HCT116 (cell line): ENCODE measurements around the gene SUN2. TPM values are rescaled to one million over a fixed set of nuclear protein-coding genes. Genes with fewer than 3 reads are reported as not detected.

Source experiments
- ATAC-seq: fragments of 200-7000 bp; cut with Tn5 transposase; 2 replicates; pipeline ENCODE4 v1.9.1; 2020; ENCODE audit warnings: mild to moderate bottlenecking, moderate library complexity
- BruUV-seq: library from RNA; stranded (reverse); fragments of 400-500 nt; replicated peaks from 2 replicates; lab custom pipeline; 2021; lab: Mats Ljungman, UMichigan
- CTCF ChIA-PET: fragments of 300-600 bp; sonication (Branson Sonifier 250); formaldehyde crosslinking; loops from one replicate; lab custom pipeline; 2021; ENCODE audit warnings: antibody characterized with exemption; lab: Charles Lee
- POLR2A ChIA-PET: fragments of 300-600, 350-600 bp; sonication (Branson Sonifier 250); formaldehyde crosslinking; loops from one replicate; lab custom pipeline; 2021; ENCODE audit warnings: antibody characterized with exemption; lab: Charles Lee
- RAD21 ChIA-PET, 2 experiments: fragments of 300-600 bp; sonication (Branson Sonifier 250); formaldehyde crosslinking; loops; one replicate each; lab custom pipeline; 2023; ENCODE audit warnings: low total read pairs in 2 of 2; ENCODE audit not compliant: uncharacterized antibody in 2 of 2, unreplicated experiment in 2 of 2, low non-redundant PET in 1 of 2; lab: Charles Lee
- DNase-seq: peaks from one replicate; pipeline ENCODE4 v3.0.0-alpha.2; 2010; ENCODE audit warnings: low read depth, low spot score
- H2AFZ ChIP-seq: fragments of 200-600 bp; shearing (Covaris generic), sonication (generic); 2 replicates; pipeline ENCODE4 v1.6.1; 2017; ENCODE audit warnings: low read depth, mixed run types, mixed read lengths, antibody characterized with exemption, low read length; ENCODE audit not compliant: poor library complexity, severe bottlenecking
- H3K27ac ChIP-seq: 2 replicates; pipeline ENCODE4 v1.5.1; 2012; ENCODE audit warnings: low read depth, low read length
- H3K27me3 ChIP-seq: fragments of 200-600 bp; sonication (generic); 2 replicates; pipeline ENCODE4 v1.6.1; 2016; ENCODE audit warnings: mixed run types, low read length, mixed read lengths; ENCODE audit not compliant: insufficient read depth
- H3K36me3 ChIP-seq, 2 experiments: fragments of 200-500 bp in 1 of 2; fragments of 200-600 bp in 1 of 2; sonication (Bioruptor generic) in 1 of 2; sonication (generic) in 1 of 2; 2 replicates each; pipeline versions ENCODE4 v1.5.1 to v1.6.1; 2014 to 2016; ENCODE audit warnings: low read length in 2 of 2, inconsistent platforms in 1 of 2, mixed read lengths in 1 of 2, mixed run types in 1 of 2; ENCODE audit not compliant: insufficient read depth in 2 of 2, control insufficient read depth in 1 of 2
- H3K4me1 ChIP-seq, 2 experiments: fragments of 200-600 bp in 1 of 2; sonication (generic) in 1 of 2; 2 replicates each; pipeline versions ENCODE4 v1.5.1 to v1.6.1; 2012 to 2017; ENCODE audit warnings: low read length in 2 of 2, inconsistent platforms in 1 of 2, mild to moderate bottlenecking in 1 of 2, mixed read lengths in 1 of 2, mixed run types in 1 of 2, moderate library complexity in 1 of 2; ENCODE audit not compliant: insufficient read depth in 2 of 2, control insufficient read depth in 1 of 2
- H3K4me2 ChIP-seq: fragments of 200-600 bp; sonication (generic); 2 replicates; pipeline ENCODE4 v1.6.1; 2017; ENCODE audit warnings: mixed run types, low read length, mixed read lengths
- H3K4me3 ChIP-seq, 2 experiments: fragments of 200-600 bp in 1 of 2; sonication (generic) in 1 of 2; replicated peaks in 1 of 2; 2 replicates each; pipeline ENCODE4 v1.5.1; 2011 to 2016; ENCODE audit warnings: low read length in 2 of 2, control low read depth in 1 of 2, low read depth in 1 of 2, mild to moderate bottlenecking in 1 of 2, mixed read lengths in 1 of 2, mixed run types in 1 of 2
- H3K79me2 ChIP-seq: fragments of 200-600 bp; sonication (generic); 2 replicates; pipeline ENCODE4 v1.6.1; 2017; ENCODE audit warnings: mild to moderate bottlenecking, mixed run types, low read length, moderate library complexity, mixed read lengths; ENCODE audit not compliant: insufficient read depth
- H3K9ac ChIP-seq: fragments of 200-600 bp; sonication (generic); 2 replicates; pipeline ENCODE4 v1.6.1; 2016; ENCODE audit warnings: low read length, mixed read lengths
- H3K9me2 ChIP-seq: fragments of 200-600 bp; sonication (generic), shearing (Covaris generic); 2 replicates; pipeline ENCODE4 v1.6.1; 2017; ENCODE audit warnings: mixed run types, mild to moderate bottlenecking, moderate library complexity; ENCODE audit not compliant: insufficient read depth
- H3K9me3 ChIP-seq, 2 experiments: fragments of 200-500 bp in 1 of 2; fragments of 200-600 bp in 1 of 2; sonication (Bioruptor generic) in 1 of 2; sonication (generic) in 1 of 2; 2 replicates each; pipeline ENCODE4 v1.6.1; 2014 to 2017; ENCODE audit warnings: low read length in 2 of 2, mixed read lengths in 2 of 2, inconsistent platforms in 1 of 2, low read depth in 1 of 2, mild to moderate bottlenecking in 1 of 2, mixed run types in 1 of 2, moderate library complexity in 1 of 2; ENCODE audit not compliant: control insufficient read depth in 1 of 2, insufficient read depth in 1 of 2
- H4K20me1 ChIP-seq: fragments of 200-600 bp; sonication (generic), shearing (Covaris generic); 2 replicates; pipeline ENCODE4 v1.6.1; 2017; ENCODE audit warnings: mixed run types, mild to moderate bottlenecking, moderate library complexity; ENCODE audit not compliant: insufficient read depth
- JUND ChIP-seq: IDR thresholded peaks from 2 replicates; pipeline ENCODE4 v1.6.1; 2012
- REST ChIP-seq: IDR thresholded peaks from 2 replicates; pipeline ENCODE4 v1.6.1; 2012; ENCODE audit warnings: low read depth
- SP1 ChIP-seq: IDR thresholded peaks from 2 replicates; pipeline ENCODE4 v1.6.1; 2012; ENCODE audit warnings: low read depth
- ZFX ChIP-seq: fragments of 450-650 bp; IDR thresholded peaks from 2 replicates; pipeline ENCODE4 v1.6.1; 2017
- ZNF274 ChIP-seq: fragments of 200-500 bp; sonication (Bioruptor generic); IDR thresholded peaks from 2 replicates; pipeline ENCODE4 v1.6.1; 2014; ENCODE audit warnings: mild to moderate bottlenecking, low read depth, low read length, inconsistent platforms
- intact Hi-C: fragments of 100-400 bp; cut with micrococcal nuclease; formaldehyde crosslinking; loops from 2 replicates; pipeline ENCODE4 v1.10.0; 2022
- total RNA-seq: library from RNA; stranded (reverse); gene quantifications from one replicate; pipeline ENCODE4 v1.2.1, GENCODE V29; 2021; ENCODE audit not compliant: unreplicated experiment
- TF ChIP-seq, protein P1 (sequence below), 3 experiments: fragments of 200-600 bp in 1 of 3; sonication (generic) in 1 of 3; IDR thresholded peaks in 2 of 3; conservative IDR thresholded peaks in 1 of 3; 2 replicates each; pipeline ENCODE4 v1.5.1; 2012 to 2017; ENCODE audit warnings: low read depth in 2 of 3, low read length in 2 of 3, antibody characterized with exemption in 1 of 3, borderline replicate concordance in 1 of 3, control low read depth in 1 of 3, mild to moderate bottlenecking in 1 of 3, mixed read lengths in 1 of 3, mixed run types in 1 of 3, moderate library complexity in 1 of 3; ENCODE audit not compliant: insufficient read depth in 1 of 3

SUN2 gene
- total RNA-seq, 1 experiment from 2014 or later = 71.6 TPM

DNA sequence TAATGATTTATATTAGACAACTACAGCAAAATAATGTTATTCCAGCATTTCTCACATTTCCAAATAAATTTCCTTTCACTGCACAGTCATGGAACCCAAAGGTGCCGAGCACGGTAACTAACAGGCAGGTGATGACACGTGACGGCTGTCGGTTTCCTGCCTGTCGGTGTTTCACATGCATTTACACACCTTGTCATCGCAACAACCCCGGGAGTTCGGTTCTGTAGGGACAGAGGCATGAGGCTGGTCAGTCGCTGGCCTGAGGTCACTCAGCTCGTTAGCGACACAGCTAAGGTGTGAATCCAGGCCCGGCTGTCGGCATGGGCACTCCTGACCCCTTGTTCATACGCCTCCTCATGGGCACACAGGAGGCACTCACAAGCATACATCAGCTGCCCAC is 28.2 kb upstream of the SUN2 start:
- CTCF ChIA-PET = interaction anchor here (1.2 kb wide), 1 partner anchor 15 kb away, joined by 3 read pairs; no protein-coding TSS in a partner anchor
- H3K27me3 ChIP-seq = no peaks in the 10 kb centered on the region

More for the DNA sequence above, 28.2 kb upstream of the SUN2 start:
- H3K9ac ChIP-seq = no peak overlapping the region
- no TSS peak for BruUV-seq
- no peak for ATAC-seq
- TF ChIP-seq JUND = no peak
- no peak for TF ChIP-seq REST
- TF ChIP-seq, protein P1, sequence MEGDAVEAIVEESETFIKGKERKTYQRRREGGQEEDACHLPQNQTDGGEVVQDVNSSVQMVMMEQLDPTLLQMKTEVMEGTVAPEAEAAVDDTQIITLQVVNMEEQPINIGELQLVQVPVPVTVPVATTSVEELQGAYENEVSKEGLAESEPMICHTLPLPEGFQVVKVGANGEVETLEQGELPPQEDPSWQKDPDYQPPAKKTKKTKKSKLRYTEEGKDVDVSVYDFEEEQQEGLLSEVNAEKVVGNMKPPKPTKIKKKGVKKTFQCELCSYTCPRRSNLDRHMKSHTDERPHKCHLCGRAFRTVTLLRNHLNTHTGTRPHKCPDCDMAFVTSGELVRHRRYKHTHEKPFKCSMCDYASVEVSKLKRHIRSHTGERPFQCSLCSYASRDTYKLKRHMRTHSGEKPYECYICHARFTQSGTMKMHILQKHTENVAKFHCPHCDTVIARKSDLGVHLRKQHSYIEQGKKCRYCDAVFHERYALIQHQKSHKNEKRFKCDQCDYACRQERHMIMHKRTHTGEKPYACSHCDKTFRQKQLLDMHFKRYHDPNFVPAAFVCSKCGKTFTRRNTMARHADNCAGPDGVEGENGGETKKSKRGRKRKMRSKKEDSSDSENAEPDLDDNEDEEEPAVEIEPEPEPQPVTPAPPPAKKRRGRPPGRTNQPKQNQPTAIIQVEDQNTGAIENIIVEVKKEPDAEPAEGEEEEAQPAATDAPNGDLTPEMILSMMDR (IDR thresholded peaks at IDR 0.05 in 2 of 3, conservative IDR thresholded peaks at IDR 0.05 in 1 of 3; ENCODE audit: borderline replicate concordance in 1 of 3, insufficient read depth in 1 of 3, low read depth in 2 of 3, low read length in 2 of 3) = no peak
- TF ChIP-seq SP1 = no peak
- no peak for TF ChIP-seq ZNF274
- no peak for TF ChIP-seq ZFX
- no peak overlapping the region for H3K4me3 ChIP-seq
- no peak overlapping the region for H2AFZ ChIP-seq
- no peaks in the 10 kb centered on the region for H3K9me3 ChIP-seq
- H3K79me2 ChIP-seq = no peaks in the 10 kb centered on the region
- H3K4me1 ChIP-seq = peaks cover 6 to 9% of the 10 kb centered on the region in 2 experiments; a peak in 3 of 4 replicates
- no peaks in the 10 kb centered on the region for H3K9me2 ChIP-seq
- ChIA-PET POLR2A (no interaction called here), RAD21 (no interaction called here)
- intact Hi-C loops = no loop called here
- no peaks in the 10 kb centered on the region for H4K20me1 ChIP-seq
- no peak overlapping the region for H3K4me2 ChIP-seq
- H3K27ac ChIP-seq = no peak overlapping the region
- no peaks in the 10 kb centered on the region for H3K36me3 ChIP-seq
- DNase-seq = no peak
